ENCODE results near the gene TMEM52B.
"Not testable (repeated sequence)": the region's sequence is repeated elsewhere in the genome, so short reads cannot be mapped to it uniquely, and the experiment has no call there.

TMEM52B gene

GRCh38 chr12:10171973-10172728 lies 6.7 kb upstream of the TMEM52B start, which contains the start of gene OLR1:
Gene OLR1, minus strand, starts transcription at chr12:10172132. Its CDS starts 55 bp downstream, at chr12:10172077.
- DNase-seq (ENCODE audit: low read depth), result no peak

- DNase-seq (ENCODE audit: low read depth), result no peak
Observed at GRCh38 chr12:10174986-10175614, 3.7 kb upstream of the TMEM52B start.

DNA sequence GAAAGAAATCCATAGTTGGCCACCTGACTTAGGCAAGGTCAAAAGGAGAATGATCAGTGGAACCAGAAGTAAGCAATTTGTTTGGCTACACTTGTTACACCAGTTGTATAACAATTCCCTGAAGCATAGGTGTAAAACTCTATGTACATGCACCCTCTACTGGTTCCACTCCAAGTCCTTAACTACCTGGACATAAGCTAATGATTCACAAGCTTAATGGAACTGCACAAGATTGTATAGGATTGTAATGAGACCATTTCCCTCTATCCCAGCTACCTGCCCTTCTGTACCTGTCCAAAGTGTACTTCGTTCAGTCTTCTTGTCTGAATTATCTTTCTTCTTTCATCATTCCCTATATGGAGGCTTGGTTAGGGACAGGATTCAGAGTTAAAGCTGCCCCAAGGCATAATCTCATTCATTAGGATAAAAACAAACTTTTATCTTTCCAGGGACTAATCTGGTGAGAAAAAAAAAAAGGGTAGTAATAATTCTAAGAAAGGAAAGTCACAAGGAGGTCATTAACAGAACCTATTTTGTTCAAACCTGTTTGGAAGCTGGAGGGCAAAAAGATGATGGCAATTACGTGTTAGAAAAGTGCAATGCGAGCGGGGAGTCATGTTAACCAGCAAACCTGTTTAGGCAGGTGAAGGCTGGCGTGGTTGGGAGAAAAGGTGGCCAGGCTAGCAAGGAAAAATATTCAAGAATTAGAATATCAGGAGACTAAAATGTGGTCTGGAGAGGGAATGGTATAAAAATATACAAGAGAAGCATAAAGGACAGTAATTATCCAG lies 2.8 kb upstream of the TMEM52B start:
- DNase-seq (ENCODE audit: low read depth), result no peak

DNA sequence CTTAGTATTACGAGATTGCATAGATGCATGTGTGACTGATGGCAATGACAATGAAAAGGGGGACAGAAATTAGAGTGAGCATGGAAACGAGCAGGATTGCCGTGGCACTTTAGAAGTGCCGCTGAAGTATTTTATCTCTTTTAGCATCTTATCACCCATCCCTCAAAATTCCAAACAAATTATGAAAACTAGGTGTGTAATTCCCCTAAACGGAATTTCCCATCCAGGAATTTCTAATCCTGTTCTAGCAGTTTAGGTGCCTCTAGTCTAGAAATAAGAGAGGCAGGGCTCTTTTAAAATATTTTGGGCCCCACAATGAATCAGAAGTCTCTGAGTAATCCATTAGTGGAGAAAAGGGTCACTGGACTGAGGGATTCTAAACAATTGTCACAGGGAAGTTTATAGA lies 947 bp downstream of the TMEM52B start:
- DNase-seq (ENCODE audit: low read depth), result no peak

GRCh38 chr12:10182354-10183049 lies 3.7 kb downstream of the TMEM52B start:
- no peak for DNase-seq (ENCODE audit: low read depth)

DNA sequence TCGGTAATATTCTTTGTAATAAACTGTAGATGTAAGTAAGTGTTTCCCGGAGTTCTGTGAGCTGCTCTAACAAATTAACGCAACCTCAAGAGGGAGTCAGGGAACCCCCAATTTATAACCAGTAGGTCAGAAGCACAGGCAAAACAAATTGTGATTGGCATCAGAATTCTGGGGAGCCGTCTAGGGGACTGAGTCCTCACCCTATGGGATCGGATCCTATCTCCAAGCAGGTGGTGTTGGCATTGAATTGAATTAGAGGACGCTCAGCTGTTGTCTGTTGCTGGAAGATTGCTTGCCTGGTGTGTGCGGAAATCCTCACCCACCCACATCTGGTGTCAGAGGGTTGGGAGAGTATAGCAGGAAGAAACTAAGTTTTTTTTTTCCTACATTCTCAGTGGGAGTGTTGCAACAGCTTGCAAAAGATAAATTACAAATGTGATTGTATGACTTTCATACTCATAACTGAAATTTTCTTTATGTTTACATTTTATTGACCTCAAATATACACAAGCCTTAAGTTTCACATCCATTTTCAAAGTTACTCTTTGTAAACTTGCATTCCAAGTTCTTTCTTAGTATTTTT lies 5.5 kb downstream of the TMEM52B start:
- no peak for DNase-seq (ENCODE audit: low read depth)

- no peak for DNase-seq (ENCODE audit: low read depth)
Observed at GRCh38 chr12:10186299-10186698, 7.5 kb downstream of the TMEM52B start.

DNA sequence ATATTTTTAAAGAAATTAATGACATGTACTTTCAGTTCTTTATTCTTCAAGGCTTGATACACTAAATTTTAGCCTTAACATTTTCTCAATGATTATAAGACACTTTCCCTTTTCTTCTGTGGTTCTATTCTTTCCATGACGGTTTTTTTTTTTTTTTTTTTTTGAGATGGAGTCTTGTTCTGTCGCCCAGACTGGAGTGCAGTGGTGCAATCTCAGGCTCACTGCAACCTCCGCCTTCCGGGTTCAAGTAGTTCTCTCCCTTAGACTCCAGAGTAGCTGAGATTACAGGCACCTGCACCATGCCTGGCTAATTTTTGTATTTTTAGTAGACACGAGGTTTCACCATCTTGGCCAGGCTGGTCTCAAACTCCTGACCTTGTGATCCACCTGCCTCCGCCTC lies 8.1 kb downstream of the TMEM52B start:
- not testable (repeated sequence) for DNase-seq (ENCODE audit: low read depth)

- no peak for DNase-seq (ENCODE audit: low read depth)
Observed at GRCh38 chr12:10189653-10190052, 10.8 kb downstream of the TMEM52B start.

DNA sequence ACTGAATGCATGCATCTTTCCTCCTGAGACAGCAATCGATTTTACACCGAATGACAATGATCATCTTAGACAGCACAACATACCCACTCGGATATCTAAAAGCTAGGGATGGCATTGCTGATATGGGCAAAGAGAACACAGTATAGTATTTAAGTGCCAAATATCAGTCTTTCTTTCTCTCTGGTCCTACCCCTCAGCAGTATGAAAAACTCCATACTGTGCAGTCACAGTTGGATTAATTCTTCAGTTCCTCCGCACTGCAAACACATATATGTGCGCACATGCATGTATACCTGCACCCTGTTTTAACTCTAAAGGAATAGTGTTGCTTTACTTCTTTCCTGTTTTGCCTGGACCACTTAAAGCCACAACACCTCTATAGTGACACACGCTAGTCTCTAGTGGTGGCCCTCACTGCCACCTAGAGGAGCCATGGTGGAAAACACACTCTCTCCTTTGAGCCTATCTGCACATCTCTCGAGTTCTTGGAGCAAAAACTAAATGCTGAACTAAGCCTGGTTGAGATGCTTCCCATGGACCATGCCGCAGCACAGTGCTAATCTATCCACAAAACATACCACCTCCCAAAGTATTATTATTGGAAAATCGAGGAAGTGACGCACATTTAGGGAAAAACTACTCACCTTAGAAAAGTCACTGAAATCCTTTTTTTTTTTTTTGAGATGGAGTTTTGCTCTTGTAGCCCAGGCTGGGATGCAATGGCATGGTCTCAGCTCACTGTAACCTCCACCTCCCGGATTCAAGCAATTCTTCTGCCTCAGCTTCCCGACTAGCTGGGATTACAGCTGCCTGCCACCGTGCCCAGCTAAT lies 11.9 kb downstream of the TMEM52B start:
- no peak for DNase-seq (ENCODE audit: low read depth)

GRCh38 chr12:10191865-10192264 lies 13.0 kb downstream of the TMEM52B start:
- DNase-seq (ENCODE audit: low read depth), result no peak

GRCh38 chr12:10194160-10194670 lies 15.4 kb downstream of the TMEM52B start:
- DNase-seq (ENCODE audit: low read depth), result no peak

GRCh38 chr12:10196210-10196609 lies 17.4 kb downstream of the TMEM52B start:
- DNase-seq (ENCODE audit: low read depth), result no peak

GRCh38 chr12:10197879-10198278 lies 19.0 kb downstream of the TMEM52B start:
- DNase-seq (ENCODE audit: low read depth), result no peak

DNA sequence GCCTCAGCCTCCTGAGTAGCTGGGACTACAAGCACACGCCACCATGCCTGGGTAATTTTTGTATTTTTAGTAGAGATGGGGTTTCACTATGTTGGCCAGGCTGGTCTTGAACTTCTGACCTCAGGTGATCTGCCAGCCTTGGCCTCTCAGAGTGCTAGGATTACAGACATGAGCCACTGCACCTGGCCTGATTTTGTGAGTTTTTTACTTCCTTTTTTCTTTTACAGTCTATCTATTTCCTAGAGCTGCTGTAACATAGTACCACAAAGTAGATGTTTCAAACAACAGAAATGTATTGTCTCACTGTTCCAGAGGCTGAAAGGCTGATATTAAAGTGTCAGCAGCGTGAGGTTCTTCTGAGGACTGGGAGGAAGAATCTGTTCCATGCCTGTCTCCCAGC lies 25.7 kb downstream of the TMEM52B start:
- DNase-seq (ENCODE audit: low read depth), result not testable (repeated sequence)

- no peak for DNase-seq (ENCODE audit: low read depth)
Observed at GRCh38 chr12:10205220-10205807, 26.5 kb downstream of the TMEM52B start.

GRCh38 chr12:10207136-10207535 lies 28.3 kb downstream of the TMEM52B start:
- DNase-seq (ENCODE audit: low read depth), result no peak

DNA sequence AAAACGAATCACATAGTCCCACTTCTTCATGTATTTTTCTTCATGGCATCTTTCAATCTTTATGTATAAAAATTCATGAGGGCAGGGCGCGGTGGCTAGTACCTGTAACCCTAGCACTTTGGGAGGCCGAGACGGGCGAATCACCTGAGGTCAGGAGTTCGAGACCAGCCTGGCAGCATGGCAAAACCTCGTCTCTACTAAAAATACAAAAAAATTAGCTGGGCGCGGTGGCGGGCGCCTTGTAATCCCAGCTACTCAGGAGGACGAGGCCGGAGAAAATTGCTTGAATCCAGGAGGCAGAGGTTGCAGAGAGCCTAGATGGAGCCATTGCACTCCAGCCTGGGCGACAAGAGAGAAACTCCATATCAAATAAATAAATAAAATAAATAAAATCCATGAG lies 31.4 kb downstream of the TMEM52B start:
- no peak for DNase-seq (ENCODE audit: low read depth)

DNA sequence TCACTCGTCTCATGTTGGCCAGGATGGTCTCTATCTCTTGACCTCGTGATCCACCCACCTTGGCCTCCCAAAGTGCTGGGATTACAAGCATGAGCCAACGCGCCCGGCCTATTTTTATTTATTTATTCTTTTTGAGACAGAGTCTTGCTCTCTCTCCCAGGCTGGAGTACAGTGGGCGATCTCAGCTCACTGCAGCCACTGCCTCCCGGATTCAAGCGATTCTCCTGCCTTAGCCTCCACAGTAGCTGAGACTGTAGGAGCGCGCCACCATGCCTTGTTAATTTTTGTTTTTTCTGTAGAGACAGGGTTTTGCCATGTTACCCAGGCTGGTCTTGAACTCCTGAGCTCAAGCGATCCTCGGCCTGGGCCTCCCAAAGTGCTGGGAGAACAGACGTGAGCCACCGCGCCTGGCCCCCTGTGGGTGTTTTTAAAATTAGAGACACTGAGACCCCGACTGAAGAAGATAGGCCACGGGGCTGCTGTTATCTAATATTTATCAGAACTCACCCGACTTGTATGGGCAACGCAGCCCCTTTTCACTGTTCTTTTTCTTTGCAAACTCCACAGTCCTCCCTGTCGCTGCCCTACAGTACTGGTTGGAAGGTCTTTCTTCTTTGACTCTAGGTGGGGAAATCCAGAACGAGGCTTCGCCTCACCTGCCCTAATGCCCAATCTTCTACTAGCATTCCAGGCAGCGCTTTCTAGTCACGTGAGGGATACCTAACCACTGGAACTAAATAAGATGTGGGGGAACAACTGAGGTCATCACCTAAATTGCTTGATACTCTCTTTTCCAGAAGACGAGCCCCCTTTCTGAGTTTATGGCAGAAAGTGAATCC lies 32.5 kb downstream of the TMEM52B start:
- no peak for DNase-seq (ENCODE audit: low read depth)

Measured in CMK (cell line).